Brain microvascular endothelial cell (primary cell): Measurements from ENCODE around the gene POU6F2.

Source experiments
- DNase-seq: peaks from one replicate; pipeline ENCODE4 v3.0.0-alpha.2; 2020
- H3K27ac ChIP-seq: fragments of 250-450 bp; sonication (Bioruptor Pico); 2 replicates; pipeline ENCODE4 v1.5.1; 2020; ENCODE audit warnings: mild to moderate bottlenecking, moderate library complexity
- H3K27me3 ChIP-seq: fragments of 250-450 bp; sonication (Bioruptor Pico); replicated peaks from 2 replicates; pipeline ENCODE4 v1.5.1; 2020; ENCODE audit warnings: mild to moderate bottlenecking
- H3K36me3 ChIP-seq: fragments of 250-450 bp; sonication (Bioruptor Pico); replicated peaks from 2 replicates; pipeline ENCODE4 v1.5.1; 2020; ENCODE audit warnings: mild to moderate bottlenecking
- H3K4me3 ChIP-seq: 2 replicates; pipeline ENCODE4 v1.5.1; 2011; ENCODE audit warnings: low read depth, mild to moderate bottlenecking, control low read depth, low read length, moderate library complexity
- CTCF ChIP-seq: IDR thresholded peaks from 2 replicates; pipeline ENCODE4 v1.5.1; 2011; ENCODE audit warnings: low read depth, mild to moderate bottlenecking, moderate library complexity, low read length, control low read depth, inconsistent platforms; ENCODE audit errors: missing control alignments
- in situ Hi-C: cut with HindIII; loops from 2 replicates; pipeline ENCODE4 v1.10.0; 2017; ENCODE audit warnings: low sequenced_read_pairs, low pct_ligation_motif_present

POU6F2 gene

GRCh38 chr7:39168403-39169098, 190.8 kb downstream of the POU6F2 start:
- H3K4me3 ChIP-seq = no peak overlapping the region
- TF ChIP-seq CTCF = no peak
- no peak for DNase-seq
- H3K36me3 ChIP-seq = no peaks in the 10 kb centered on the region
- H3K27ac ChIP-seq = no peak overlapping the region
- no peaks in the 10 kb centered on the region for H3K27me3 ChIP-seq
- in situ Hi-C loops = no loop called here

GRCh38 chr7:39172137-39172536, 194.4 kb downstream of the POU6F2 start:
- Histone ChIP-seq H3K4me3 (no peak overlapping the region), H3K36me3 (no peaks in the 10 kb centered on the region), H3K27ac (no peak overlapping the region), H3K27me3 (no peaks in the 10 kb centered on the region)
- in situ Hi-C loops = no loop called here
- TF ChIP-seq CTCF = no peak
- DNase-seq = no peak

- in situ Hi-C loops = no loop called here
- H3K36me3 ChIP-seq = no peaks in the 10 kb centered on the region
- no peak overlapping the region for H3K27ac ChIP-seq
- H3K27me3 ChIP-seq = no peaks in the 10 kb centered on the region
- no peak for TF ChIP-seq CTCF
- H3K4me3 ChIP-seq = no peak overlapping the region
- no peak for DNase-seq
These were observed 203.7 kb downstream of the POU6F2 start for GRCh38 chr7:39181398-39181797.

GRCh38 chr7:39183796-39184195, 206.1 kb downstream of the POU6F2 start:
- TF ChIP-seq CTCF = no peak
- Histone ChIP-seq H3K36me3 (no peaks in the 10 kb centered on the region), H3K27me3 (no peaks in the 10 kb centered on the region), H3K27ac (no peak overlapping the region), H3K4me3 (no peak overlapping the region)
- no peak for DNase-seq
- in situ Hi-C loops = no loop called here

GRCh38 chr7:39184391-39184790, 206.7 kb downstream of the POU6F2 start:
- no peak for DNase-seq
- H3K27ac ChIP-seq = no peak overlapping the region
- H3K36me3 ChIP-seq = no peaks in the 10 kb centered on the region
- no peaks in the 10 kb centered on the region for H3K27me3 ChIP-seq
- H3K4me3 ChIP-seq = no peak overlapping the region
- in situ Hi-C loops = no loop called here
- no peak for TF ChIP-seq CTCF

GRCh38 chr7:39186131-39186530, 208.4 kb downstream of the POU6F2 start:
- in situ Hi-C loops = no loop called here
- H3K27me3 ChIP-seq = no peaks in the 10 kb centered on the region

More at GRCh38 chr7:39186131-39186530, 208.4 kb downstream of the POU6F2 start:
- no peak overlapping the region for H3K4me3 ChIP-seq
- no peaks in the 10 kb centered on the region for H3K36me3 ChIP-seq
- no peak for DNase-seq
- TF ChIP-seq CTCF = no peak
- no peak overlapping the region for H3K27ac ChIP-seq
